Upper lobe of left lung (tissue), 4 donors: ENCODE results near the gene AGBL5.

Source experiments
- EP300 ChIP-seq, 4 donors: sonication (generic); formaldehyde crosslinking; IDR thresholded peaks; one replicate each; pipeline ENCODE4 v1.5.1; 2017; ENCODE audit warnings: antibody characterized with exemption in 4 of 4, control low read depth in 2 of 4
- POLR2A ChIP-seq, 4 donors: fragments of 450-650 bp; IDR thresholded peaks; one replicate each; pipeline ENCODE4 v1.5.1; 2016 to 2017; ENCODE audit warnings: antibody characterized with exemption in 4 of 4, mild to moderate bottlenecking in 2 of 4
- TF ChIP-seq, protein P1 (sequence below), 6 experiments: fragments of 450-650 bp in 4 of 6; fragments of 200-600 bp in 2 of 6; sonication (generic) in 2 of 6; IDR thresholded peaks; one replicate each; pipeline ENCODE4 v1.5.1; 2016 to 2019; ENCODE audit warnings: antibody characterized with exemption in 6 of 6

DNA sequence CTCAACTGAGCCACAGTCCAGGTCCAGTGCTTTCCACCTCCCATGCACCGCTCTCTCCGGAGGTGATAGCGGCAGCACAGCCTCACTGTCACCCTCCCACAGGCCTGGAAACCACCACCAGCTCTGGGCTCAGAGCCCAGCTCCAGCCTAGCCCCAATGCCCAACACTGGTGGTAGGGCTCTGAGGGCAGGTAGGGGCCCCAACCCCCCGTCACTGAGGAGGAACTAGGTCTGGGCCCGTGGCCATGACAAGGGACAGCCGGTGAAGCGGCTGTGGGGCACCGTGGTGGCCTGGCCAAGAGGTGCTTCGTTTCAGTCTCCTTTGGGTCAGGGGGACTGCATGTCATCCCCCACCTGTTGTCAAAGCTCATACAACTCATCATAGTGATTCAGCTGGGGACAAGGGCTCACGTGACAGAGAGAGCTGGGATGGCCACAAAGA lies 24.2 kb upstream of the AGBL5 start:
- TF ChIP-seq, protein P1, sequence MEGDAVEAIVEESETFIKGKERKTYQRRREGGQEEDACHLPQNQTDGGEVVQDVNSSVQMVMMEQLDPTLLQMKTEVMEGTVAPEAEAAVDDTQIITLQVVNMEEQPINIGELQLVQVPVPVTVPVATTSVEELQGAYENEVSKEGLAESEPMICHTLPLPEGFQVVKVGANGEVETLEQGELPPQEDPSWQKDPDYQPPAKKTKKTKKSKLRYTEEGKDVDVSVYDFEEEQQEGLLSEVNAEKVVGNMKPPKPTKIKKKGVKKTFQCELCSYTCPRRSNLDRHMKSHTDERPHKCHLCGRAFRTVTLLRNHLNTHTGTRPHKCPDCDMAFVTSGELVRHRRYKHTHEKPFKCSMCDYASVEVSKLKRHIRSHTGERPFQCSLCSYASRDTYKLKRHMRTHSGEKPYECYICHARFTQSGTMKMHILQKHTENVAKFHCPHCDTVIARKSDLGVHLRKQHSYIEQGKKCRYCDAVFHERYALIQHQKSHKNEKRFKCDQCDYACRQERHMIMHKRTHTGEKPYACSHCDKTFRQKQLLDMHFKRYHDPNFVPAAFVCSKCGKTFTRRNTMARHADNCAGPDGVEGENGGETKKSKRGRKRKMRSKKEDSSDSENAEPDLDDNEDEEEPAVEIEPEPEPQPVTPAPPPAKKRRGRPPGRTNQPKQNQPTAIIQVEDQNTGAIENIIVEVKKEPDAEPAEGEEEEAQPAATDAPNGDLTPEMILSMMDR (IDR thresholded peaks at IDR 0.05), result no peak
- no peak for TF ChIP-seq POLR2A (IDR thresholded peaks at IDR 0.05)
- TF ChIP-seq EP300 (IDR thresholded peaks at IDR 0.05), result no peak
